ENCODE results near the gene SESTD1. TPM values are rescaled to one million over a fixed set of nuclear protein-coding genes. Genes with fewer than 3 reads are reported as not detected.

The SESTD1 gene
- total RNA-seq, 2 donors from 2014 or later: 7.7 to 9.9 TPM

- Mint-ChIP-seq H3K36me3 (ENCODE audit: low read depth) (no peaks in the 10 kb centered on the region), H3K9me3 (peaks cover 6% of the 10 kb centered on the region), H3K4me3 (no peak overlapping the region), H3K27me3 (no peaks in the 10 kb centered on the region), H3K27ac (no peak overlapping the region), H3K4me1 (no peaks in the 10 kb centered on the region)
- ATAC-seq (replicated peaks): no peak
Observed at GRCh38 chr2:179165356-179166000, 99.2 kb downstream of the SESTD1 start.

DNA sequence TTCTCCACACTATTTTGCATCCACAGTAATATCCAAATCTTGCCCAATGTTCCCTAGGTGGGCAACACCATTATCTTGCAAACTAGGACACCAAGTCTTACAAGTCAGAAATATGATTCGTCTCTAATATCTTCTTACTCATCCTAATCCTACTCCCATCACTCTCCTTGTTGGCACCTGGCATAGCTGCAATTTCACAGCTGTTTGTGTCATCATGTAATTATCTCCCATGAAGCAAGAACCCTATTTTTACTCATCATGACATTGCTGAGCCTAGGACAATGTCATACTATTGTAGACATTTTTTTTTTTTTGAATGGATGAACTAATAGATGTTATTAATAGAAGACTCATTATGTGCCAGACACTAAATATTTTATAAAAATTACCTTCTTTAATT, 123.4 kb downstream of the SESTD1 start:
- no peaks in the 10 kb centered on the region for H3K36me3 Mint-ChIP-seq (ENCODE audit: low read depth)
- H3K4me1 Mint-ChIP-seq: no peaks in the 10 kb centered on the region
- ATAC-seq (replicated peaks): no peak
- H3K27me3 Mint-ChIP-seq: no peaks in the 10 kb centered on the region
- H3K4me3 Mint-ChIP-seq: no peak overlapping the region
- no peak overlapping the region for H3K27ac Mint-ChIP-seq
- H3K9me3 Mint-ChIP-seq: no peaks in the 10 kb centered on the region

GRCh38 chr2:179140571-179140970, 124.1 kb downstream of the SESTD1 start:
- Mint-ChIP-seq H3K27ac (no peak overlapping the region), H3K9me3 (no peaks in the 10 kb centered on the region), H3K4me3 (no peak overlapping the region), H3K4me1 (no peaks in the 10 kb centered on the region), H3K27me3 (no peaks in the 10 kb centered on the region), H3K36me3 (ENCODE audit: low read depth) (no peaks in the 10 kb centered on the region)
- ATAC-seq (replicated peaks): peak; percentile 54

GRCh38 chr2:179139506-179139905, 125.1 kb downstream of the SESTD1 start:
- no peak overlapping the region for H3K27ac Mint-ChIP-seq
- peak; percentile 76 for ATAC-seq (replicated peaks)
- no peaks in the 10 kb centered on the region for H3K27me3 Mint-ChIP-seq
- H3K9me3 Mint-ChIP-seq: no peaks in the 10 kb centered on the region
- H3K36me3 Mint-ChIP-seq (ENCODE audit: low read depth): no peaks in the 10 kb centered on the region
- no peaks in the 10 kb centered on the region for H3K4me1 Mint-ChIP-seq
- no peak overlapping the region for H3K4me3 Mint-ChIP-seq

DNA sequence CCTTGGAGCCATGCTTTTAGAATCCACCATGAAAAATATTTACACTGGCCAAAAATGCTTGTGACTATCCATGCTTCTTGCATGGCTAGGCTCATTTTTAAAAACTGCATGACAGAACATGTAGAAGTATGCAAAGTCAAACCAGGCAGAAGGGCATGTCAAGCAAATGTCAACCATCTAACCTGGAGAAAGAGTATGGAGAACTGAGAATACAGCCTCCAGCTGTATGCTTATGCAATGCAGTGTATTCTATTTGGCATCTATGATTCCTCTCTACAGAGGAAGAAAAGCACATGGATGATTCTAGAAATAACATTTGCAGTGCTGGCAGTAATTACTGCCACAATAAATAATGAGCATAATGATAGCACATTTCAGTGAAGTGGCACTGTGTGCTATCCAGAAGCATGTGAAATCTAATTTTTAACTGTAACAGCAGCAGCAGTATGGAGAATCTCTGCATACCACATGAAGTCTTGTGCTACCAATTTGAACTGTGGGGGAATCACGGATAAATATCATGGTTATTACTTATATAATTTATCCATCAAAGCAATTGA, 127.4 kb downstream of the SESTD1 start:
- no peak overlapping the region for H3K4me3 Mint-ChIP-seq
- no peaks in the 10 kb centered on the region for H3K4me1 Mint-ChIP-seq
- ATAC-seq (replicated peaks): no peak
- H3K9me3 Mint-ChIP-seq: no peaks in the 10 kb centered on the region
- no peaks in the 10 kb centered on the region for H3K27me3 Mint-ChIP-seq
- H3K36me3 Mint-ChIP-seq (ENCODE audit: low read depth): no peaks in the 10 kb centered on the region
- H3K27ac Mint-ChIP-seq: no peak overlapping the region

DNA sequence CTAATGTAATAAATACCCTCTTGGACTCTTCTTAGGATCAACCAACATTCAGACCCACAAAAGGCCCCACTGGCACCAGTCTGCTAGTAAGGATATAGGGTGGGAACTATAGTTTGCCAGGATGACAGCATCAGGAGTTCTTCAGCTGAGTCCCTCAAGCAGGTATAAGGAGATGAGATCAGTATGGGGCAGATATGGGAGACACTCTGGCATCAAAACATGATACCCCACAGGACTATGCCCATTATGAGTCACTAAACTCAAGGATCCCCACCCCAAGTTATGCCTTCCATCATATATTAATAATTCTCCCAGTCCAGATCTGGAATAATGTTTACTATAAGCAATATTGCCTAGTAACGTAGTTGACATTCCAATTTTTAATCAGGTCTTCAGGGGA, 131.6 kb downstream of the SESTD1 start:
- H3K9me3 Mint-ChIP-seq: no peaks in the 10 kb centered on the region
- H3K4me3 Mint-ChIP-seq: no peak overlapping the region
- no peak overlapping the region for H3K27ac Mint-ChIP-seq
- H3K4me1 Mint-ChIP-seq: no peaks in the 10 kb centered on the region
- no peaks in the 10 kb centered on the region for H3K27me3 Mint-ChIP-seq
- no peak for ATAC-seq (replicated peaks)
- no peaks in the 10 kb centered on the region for H3K36me3 Mint-ChIP-seq (ENCODE audit: low read depth)

GRCh38 chr2:179132076-179132475, 132.6 kb downstream of the SESTD1 start:
- Mint-ChIP-seq H3K9me3 (no peaks in the 10 kb centered on the region), H3K4me1 (no peaks in the 10 kb centered on the region), H3K27ac (no peak overlapping the region), H3K36me3 (ENCODE audit: low read depth) (no peaks in the 10 kb centered on the region), H3K27me3 (no peaks in the 10 kb centered on the region), H3K4me3 (no peak overlapping the region)
- ATAC-seq (replicated peaks): no peak

DNA sequence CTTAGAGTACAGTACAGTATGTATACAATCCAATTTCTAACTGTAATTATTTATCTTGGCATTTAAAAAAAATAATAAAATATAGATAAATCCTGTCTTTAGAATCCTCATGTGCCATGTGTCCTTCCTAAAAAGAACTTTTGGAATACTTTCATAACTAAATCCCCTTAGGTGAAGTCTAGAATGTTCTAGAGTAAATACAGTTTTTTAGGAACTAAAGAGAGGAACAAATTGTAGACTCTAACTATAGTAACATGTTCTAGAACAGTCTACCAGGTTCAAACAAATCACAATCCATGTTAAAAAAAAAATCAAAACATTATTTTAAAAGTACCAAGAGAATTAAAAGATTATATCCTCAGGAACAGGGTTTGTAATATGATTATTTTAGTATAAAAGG, 134.1 kb downstream of the SESTD1 start:
- no peaks in the 10 kb centered on the region for H3K9me3 Mint-ChIP-seq
- no peak for ATAC-seq (replicated peaks)
- H3K4me3 Mint-ChIP-seq: no peak overlapping the region
- H3K27ac Mint-ChIP-seq: no peak overlapping the region
- no peaks in the 10 kb centered on the region for H3K4me1 Mint-ChIP-seq
- no peaks in the 10 kb centered on the region for H3K36me3 Mint-ChIP-seq (ENCODE audit: low read depth)
- no peaks in the 10 kb centered on the region for H3K27me3 Mint-ChIP-seq

- Mint-ChIP-seq H3K36me3 (ENCODE audit: low read depth) (no peaks in the 10 kb centered on the region), H3K9me3 (no peaks in the 10 kb centered on the region), H3K27ac (no peak overlapping the region), H3K4me3 (no peak overlapping the region), H3K27me3 (no peaks in the 10 kb centered on the region), H3K4me1 (no peaks in the 10 kb centered on the region)
- no peak for ATAC-seq (replicated peaks)
Observed at GRCh38 chr2:179129574-179130238, 134.9 kb downstream of the SESTD1 start.

- Mint-ChIP-seq H3K9me3 (no peaks in the 10 kb centered on the region), H3K36me3 (ENCODE audit: low read depth) (no peaks in the 10 kb centered on the region), H3K4me3 (no peak overlapping the region), H3K27ac (no peak overlapping the region), H3K27me3 (no peaks in the 10 kb centered on the region), H3K4me1 (no peaks in the 10 kb centered on the region)
- no peak for ATAC-seq (replicated peaks)
Observed at GRCh38 chr2:179125404-179125803, 139.2 kb downstream of the SESTD1 start.

- Mint-ChIP-seq H3K27me3 (no peaks in the 10 kb centered on the region), H3K9me3 (no peaks in the 10 kb centered on the region), H3K4me3 (no peak overlapping the region), H3K4me1 (no peaks in the 10 kb centered on the region), H3K27ac (no peak overlapping the region), H3K36me3 (ENCODE audit: low read depth) (no peaks in the 10 kb centered on the region)
- ATAC-seq (replicated peaks): no peak
Observed at GRCh38 chr2:179124282-179124681, 140.3 kb downstream of the SESTD1 start.

DNA sequence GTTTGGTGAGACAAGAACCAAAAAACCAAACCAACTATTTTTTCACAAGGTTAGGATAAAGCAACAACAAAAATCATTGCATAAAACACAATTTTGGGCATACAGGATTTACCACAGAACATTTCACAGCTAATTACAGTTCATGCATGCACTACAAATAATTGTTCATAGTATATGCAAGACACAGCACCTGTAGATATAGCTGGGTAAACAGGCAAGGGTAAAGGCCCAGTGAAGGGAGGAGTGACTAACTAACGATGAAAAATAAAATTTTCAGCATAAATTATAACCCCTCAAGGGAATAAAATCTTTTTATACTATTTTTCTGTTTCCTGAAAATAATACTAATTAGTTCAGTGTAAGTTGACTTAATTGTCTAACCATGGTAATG, 141.4 kb downstream of the SESTD1 start:
- Mint-ChIP-seq H3K4me1 (no peaks in the 10 kb centered on the region), H3K27ac (no peak overlapping the region), H3K4me3 (no peak overlapping the region), H3K9me3 (no peaks in the 10 kb centered on the region), H3K36me3 (ENCODE audit: low read depth) (no peaks in the 10 kb centered on the region), H3K27me3 (no peaks in the 10 kb centered on the region)
- ATAC-seq (replicated peaks): no peak

GRCh38 chr2:179107737-179108136, 156.9 kb downstream of the SESTD1 start:
- peak; percentile 82 for ATAC-seq (replicated peaks)
- Mint-ChIP-seq H3K9me3 (no peaks in the 10 kb centered on the region), H3K4me3 (no peak overlapping the region)

GRCh38 chr2:179106676-179107428, 157.8 kb downstream of the SESTD1 start:
- H3K9me3 Mint-ChIP-seq: no peaks in the 10 kb centered on the region

More at GRCh38 chr2:179107737-179108136, 156.9 kb downstream of the SESTD1 start:
- Mint-ChIP-seq H3K27me3 (no peaks in the 10 kb centered on the region), H3K27ac (peak overlapping the region; percentile 39), H3K4me1 (peaks cover 7% of the 10 kb centered on the region), H3K36me3 (ENCODE audit: low read depth) (peaks cover 6% of the 10 kb centered on the region)

GRCh38 chr2:179106342-179106675, 158.3 kb downstream of the SESTD1 start:
- H3K27me3 Mint-ChIP-seq: no peaks in the 10 kb centered on the region
- peak overlapping the region; percentile 33 for H3K4me3 Mint-ChIP-seq
- peak overlapping the region; percentile 56 for H3K27ac Mint-ChIP-seq
- no peak for ATAC-seq (replicated peaks)
- no peaks in the 10 kb centered on the region for H3K9me3 Mint-ChIP-seq
- no peaks in the 10 kb centered on the region for H3K36me3 Mint-ChIP-seq (ENCODE audit: low read depth)
- H3K4me1 Mint-ChIP-seq: peaks cover 7% of the 10 kb centered on the region

More at GRCh38 chr2:179106676-179107428, 157.8 kb downstream of the SESTD1 start:
- Mint-ChIP-seq H3K36me3 (ENCODE audit: low read depth) (no peaks in the 10 kb centered on the region), H3K4me3 (peak overlapping the region; percentile 33), H3K4me1 (peaks cover 7% of the 10 kb centered on the region), H3K27me3 (no peaks in the 10 kb centered on the region), H3K27ac (peak overlapping the region; percentile 56)
- ATAC-seq (replicated peaks): peak; percentile 54
